ENCODE results near the gene RSPO4.

- no peak for TF ChIP-seq CTCF (IDR thresholded peaks at IDR 0.05)
- TF ChIP-seq POLR2A (IDR thresholded peaks at IDR 0.05): no peak
Measured at GRCh38 chr20:997486-997885, 4.6 kb downstream of the RSPO4 start.

All from body of pancreas (tissue), 4 donors.